Measurements from ENCODE around the gene SAFB2. TPM values are rescaled to one million over a fixed set of nuclear protein-coding genes. Genes with fewer than 3 reads are reported as not detected.
"Not testable (repeated sequence)": the region's sequence is repeated elsewhere in the genome, so short reads cannot be mapped to it uniquely, and the experiment has no call there.

SAFB2 gene
- total RNA-seq, 1 donor from 2014 or later: 17.6 TPM

DNA sequence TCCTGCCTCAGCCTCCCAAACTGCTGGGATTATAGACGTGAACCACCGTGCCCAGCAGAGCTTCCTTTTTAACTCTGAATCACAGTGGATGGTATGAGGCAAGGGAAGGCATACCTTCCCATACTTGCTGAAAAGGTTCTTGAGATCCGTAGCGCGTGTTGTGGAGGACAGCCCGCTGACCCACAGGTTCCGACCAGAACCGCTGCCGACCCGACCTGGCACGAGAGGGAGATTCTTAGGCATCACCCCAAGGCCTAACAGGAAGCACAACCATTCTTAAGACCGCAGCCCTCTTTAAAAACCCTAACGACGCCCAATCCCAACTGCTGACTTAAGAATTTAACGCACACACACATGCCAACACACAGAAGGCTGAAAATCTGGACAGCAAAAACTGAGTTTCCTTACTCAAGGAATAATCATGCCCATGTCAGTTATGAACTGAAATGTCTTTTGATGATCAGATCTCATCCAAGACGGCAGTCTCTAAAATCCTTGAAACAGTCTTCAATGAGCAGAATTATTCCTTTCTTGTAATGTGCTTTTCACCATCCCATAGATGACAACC lies 12.6 kb downstream of the SAFB2 start:
- TF ChIP-seq, protein P1, sequence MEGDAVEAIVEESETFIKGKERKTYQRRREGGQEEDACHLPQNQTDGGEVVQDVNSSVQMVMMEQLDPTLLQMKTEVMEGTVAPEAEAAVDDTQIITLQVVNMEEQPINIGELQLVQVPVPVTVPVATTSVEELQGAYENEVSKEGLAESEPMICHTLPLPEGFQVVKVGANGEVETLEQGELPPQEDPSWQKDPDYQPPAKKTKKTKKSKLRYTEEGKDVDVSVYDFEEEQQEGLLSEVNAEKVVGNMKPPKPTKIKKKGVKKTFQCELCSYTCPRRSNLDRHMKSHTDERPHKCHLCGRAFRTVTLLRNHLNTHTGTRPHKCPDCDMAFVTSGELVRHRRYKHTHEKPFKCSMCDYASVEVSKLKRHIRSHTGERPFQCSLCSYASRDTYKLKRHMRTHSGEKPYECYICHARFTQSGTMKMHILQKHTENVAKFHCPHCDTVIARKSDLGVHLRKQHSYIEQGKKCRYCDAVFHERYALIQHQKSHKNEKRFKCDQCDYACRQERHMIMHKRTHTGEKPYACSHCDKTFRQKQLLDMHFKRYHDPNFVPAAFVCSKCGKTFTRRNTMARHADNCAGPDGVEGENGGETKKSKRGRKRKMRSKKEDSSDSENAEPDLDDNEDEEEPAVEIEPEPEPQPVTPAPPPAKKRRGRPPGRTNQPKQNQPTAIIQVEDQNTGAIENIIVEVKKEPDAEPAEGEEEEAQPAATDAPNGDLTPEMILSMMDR (conservative IDR thresholded peaks at IDR 0.05; ENCODE audit: low read depth, low read length): no peak
- DNase-seq (ENCODE audit: low read depth): no peak
- no peak overlapping the region for H3K4me3 ChIP-seq (ENCODE audit: low read depth, low read length)

DNA sequence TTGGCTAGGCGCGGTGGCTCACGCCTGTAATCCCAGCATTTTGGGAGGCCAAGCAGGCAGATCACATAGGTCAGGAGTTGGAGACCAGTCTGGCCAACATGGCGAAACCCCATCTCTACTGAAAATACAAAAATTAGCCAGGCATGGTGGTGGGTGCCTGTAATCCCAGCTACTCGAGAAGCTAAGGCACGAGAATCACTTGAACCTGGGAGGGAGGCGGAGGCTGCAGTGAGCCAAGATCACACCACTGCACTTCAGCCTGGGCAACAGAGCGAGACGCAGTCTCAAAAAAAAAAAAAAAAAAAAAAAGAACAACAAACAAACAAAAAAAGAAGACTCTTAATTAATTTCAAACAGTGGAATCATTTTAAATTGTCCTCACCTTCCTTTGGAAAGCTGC lies 13.8 kb downstream of the SAFB2 start:
- not testable (repeated sequence) for DNase-seq (ENCODE audit: low read depth); H3K4me3 ChIP-seq (ENCODE audit: low read depth, low read length)

DNA sequence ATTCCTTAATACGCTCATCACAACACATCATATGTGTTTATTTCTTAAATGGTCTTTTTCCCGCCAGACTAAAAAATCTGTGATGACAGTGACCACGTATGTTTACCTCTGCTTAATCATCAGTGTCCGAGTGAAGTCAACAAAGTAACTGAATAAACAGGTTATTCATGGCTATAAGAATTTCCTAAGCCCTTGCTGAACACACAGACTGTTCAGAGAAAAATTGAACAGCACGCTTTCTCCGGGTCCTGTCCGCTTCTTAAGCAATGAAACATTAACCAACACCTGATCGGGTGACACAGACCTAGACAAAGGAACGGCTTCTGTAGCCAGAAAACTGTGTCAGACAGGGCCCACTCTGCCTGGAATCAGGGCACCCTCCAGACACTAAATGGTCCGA lies 14.3 kb downstream of the SAFB2 start:
- H3K4me3 ChIP-seq (ENCODE audit: low read depth, low read length): no peak overlapping the region
- no peak for DNase-seq (ENCODE audit: low read depth)
- TF ChIP-seq, protein P1 (conservative IDR thresholded peaks at IDR 0.05; ENCODE audit: low read depth, low read length): no peak

DNA sequence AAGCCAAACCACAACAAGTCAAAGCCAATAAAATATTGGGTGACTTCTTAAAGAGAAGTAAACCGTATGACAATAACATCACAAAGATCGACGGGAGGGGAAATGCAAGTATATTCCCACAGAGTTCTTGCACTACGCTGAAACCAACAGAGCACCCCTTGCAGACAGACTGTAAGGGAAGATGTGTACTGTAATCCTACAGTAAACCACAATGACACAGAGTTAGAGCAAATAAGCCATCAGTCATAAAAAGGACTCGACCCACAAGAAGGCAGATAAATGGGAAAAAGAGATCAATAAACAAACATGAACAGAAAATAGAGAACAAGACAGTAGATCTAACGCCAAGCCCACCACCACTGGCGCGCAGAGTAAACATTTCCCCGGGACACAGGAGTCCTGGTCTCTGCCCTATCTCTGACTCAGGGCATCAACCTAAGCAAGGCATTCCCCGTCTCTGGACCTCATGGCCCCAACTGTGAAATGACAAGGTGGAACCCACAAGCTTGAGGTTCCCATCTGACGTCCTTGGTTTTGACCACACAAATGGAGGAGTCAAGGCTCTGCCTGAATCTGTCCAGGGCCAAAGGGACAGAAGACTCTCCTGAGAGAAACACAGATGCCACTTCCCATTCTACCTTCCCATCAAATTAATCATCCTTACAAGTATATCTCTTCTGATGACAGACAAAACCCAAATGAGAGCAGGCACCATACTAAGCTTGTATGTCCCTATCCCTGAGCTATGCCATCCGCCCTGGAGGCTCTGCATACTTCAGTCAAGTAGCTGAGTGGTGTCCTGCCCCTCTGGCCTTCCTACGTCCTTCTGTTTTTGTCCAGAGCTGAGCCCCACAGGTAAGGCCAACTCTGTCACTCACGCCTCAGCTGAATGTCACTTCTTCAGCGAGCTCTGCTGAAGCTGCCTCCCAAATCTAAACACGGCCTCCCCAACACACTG lies 15.0 kb downstream of the SAFB2 start:
- TF ChIP-seq, protein P1 (conservative IDR thresholded peaks at IDR 0.05; ENCODE audit: low read depth, low read length): no peak

DNA sequence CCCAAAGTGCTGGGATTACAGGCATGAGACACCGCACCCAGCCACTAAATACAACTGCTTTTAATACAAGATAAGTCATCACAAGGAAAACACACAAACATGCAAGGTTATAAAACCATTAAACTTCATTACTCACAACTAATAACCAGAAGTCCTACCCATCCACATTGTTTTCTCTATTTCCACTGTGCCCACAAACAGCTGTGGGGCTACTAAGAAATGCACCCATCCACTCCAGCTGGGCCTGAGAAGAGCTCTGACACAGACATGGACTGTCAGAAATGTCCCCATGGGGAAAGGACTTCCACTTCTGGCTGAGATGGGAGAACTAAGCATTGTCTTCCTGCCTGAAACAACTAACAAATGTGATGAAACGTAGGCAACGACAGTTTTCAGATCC lies 17.2 kb downstream of the SAFB2 start:
- TF ChIP-seq, protein P1 (conservative IDR thresholded peaks at IDR 0.05; ENCODE audit: low read depth, low read length): no peak
- no peak overlapping the region for H3K4me3 ChIP-seq (ENCODE audit: low read depth, low read length)
- no peak for DNase-seq (ENCODE audit: low read depth)

More for the DNA sequence above, 15.0 kb downstream of the SAFB2 start:
- DNase-seq (ENCODE audit: low read depth): no peak
- no peak overlapping the region for H3K4me3 ChIP-seq (ENCODE audit: low read depth, low read length)

DNA sequence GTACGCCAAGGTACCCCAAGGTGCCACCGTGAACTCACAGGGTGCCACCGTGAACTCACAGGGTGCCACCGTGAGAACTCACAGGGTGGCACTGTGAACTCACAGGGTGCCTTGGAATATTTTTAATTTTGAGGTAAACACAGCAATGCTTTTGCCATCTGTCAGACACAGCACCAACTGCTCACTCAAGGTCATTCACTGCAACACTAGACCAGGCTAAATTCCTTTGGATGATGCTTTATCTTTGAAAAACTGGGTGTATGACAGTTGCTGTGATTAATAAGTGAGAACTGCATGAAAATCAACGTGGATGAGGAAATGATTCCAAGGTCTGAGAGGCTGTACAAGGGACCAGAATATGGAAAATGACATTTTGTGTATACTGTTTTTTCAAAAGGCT lies 18.9 kb downstream of the SAFB2 start:
- no peak overlapping the region for H3K4me3 ChIP-seq (ENCODE audit: low read depth, low read length)
- TF ChIP-seq, protein P1 (conservative IDR thresholded peaks at IDR 0.05; ENCODE audit: low read depth, low read length): no peak

DNA sequence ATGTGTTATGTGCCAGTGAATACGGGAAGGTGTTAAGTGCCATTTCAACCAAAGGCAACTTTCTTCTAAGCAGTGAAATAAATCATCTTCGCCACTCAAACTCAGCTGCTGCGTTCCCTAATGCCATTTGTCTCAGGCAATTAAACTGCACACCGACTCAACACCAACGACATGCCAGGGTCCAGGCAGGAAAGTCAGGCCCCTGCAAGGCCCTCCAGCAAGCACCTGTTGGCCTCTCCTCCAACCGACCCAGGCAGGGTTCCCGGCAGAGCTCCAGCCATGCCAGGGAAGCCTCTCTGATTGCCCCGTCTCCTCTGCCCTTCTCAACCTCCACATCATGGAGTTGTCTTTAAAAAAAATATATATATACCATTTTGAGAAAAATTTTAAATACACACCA lies 21.8 kb downstream of the SAFB2 start:
- TF ChIP-seq, protein P1 (conservative IDR thresholded peaks at IDR 0.05; ENCODE audit: low read depth, low read length): no peak
- H3K4me3 ChIP-seq (ENCODE audit: low read depth, low read length): no peak overlapping the region
- DNase-seq (ENCODE audit: low read depth): no peak

More for the DNA sequence above, 18.9 kb downstream of the SAFB2 start:
- no peak for DNase-seq (ENCODE audit: low read depth)
